Measurements from ENCODE around the gene RHCG.
"Not testable (repeated sequence)": the region's sequence is repeated elsewhere in the genome, so short reads cannot be mapped to it uniquely, and the experiment has no call there.

RHCG gene

DNA sequence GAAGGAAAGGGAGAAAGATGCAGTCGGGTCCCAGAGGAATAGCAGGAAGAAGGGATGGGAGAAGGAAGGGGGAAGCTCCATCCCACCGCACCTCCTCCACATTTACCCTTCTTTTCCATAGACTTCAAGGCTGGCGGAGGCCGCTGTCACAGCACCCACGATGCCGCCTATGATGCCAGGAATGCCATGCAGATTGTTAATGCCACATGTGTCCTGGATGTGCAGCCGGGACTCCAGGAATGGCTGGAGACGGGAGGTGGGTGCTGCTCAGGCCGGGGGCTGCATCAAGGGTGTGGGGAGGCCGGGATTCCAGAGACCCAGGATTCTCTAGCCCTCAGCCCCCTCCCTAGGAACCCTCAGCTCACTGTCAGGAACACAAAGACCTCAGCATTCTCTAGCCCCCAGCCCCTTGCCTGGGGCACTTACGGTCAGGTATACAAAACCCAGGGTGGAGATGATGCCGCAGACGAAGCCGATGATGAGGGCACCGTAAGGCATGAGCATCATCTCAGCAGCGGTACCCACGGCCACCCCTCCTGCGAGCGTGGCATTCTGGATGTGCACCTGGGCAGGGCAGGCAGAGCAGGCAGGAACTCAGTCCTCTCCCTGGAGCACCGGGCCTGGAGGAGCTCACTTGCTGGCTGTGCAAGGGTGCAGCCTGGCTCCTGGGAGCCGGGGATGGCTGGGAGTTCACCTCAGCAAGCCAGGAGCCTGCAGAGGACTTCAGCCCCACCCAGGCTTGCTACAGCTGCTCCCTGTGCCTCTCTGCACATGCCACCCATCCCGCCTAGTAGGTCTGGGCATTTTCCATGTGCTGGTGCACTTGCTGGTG lies 18.8 kb downstream of the RHCG start:
- no peak overlapping the region for H3K4me3 Mint-ChIP-seq
- H3K36me3 Mint-ChIP-seq (ENCODE audit: low read depth) = no peaks in the 10 kb centered on the region
- H3K4me1 Mint-ChIP-seq (ENCODE audit: low read depth) = no peaks in the 10 kb centered on the region
- H3K9me3 Mint-ChIP-seq = no peaks in the 10 kb centered on the region
- peaks cover 3% of the 10 kb centered on the region for H3K27me3 Mint-ChIP-seq (ENCODE audit: low read depth)
- DNase-seq (ENCODE audit: low spot score) = no peak
- H3K27ac Mint-ChIP-seq = no peak overlapping the region

GRCh38 chr15:89475661-89476060 lies 20.7 kb downstream of the RHCG start:
- H3K36me3 Mint-ChIP-seq (ENCODE audit: low read depth) = no peaks in the 10 kb centered on the region
- no peak for DNase-seq (ENCODE audit: low spot score)
- peaks cover 5% of the 10 kb centered on the region for H3K27me3 Mint-ChIP-seq (ENCODE audit: low read depth)
- no peak overlapping the region for H3K4me3 Mint-ChIP-seq
- H3K9me3 Mint-ChIP-seq = no peaks in the 10 kb centered on the region
- no peak overlapping the region for H3K27ac Mint-ChIP-seq
- H3K4me1 Mint-ChIP-seq (ENCODE audit: low read depth) = no peaks in the 10 kb centered on the region

DNA sequence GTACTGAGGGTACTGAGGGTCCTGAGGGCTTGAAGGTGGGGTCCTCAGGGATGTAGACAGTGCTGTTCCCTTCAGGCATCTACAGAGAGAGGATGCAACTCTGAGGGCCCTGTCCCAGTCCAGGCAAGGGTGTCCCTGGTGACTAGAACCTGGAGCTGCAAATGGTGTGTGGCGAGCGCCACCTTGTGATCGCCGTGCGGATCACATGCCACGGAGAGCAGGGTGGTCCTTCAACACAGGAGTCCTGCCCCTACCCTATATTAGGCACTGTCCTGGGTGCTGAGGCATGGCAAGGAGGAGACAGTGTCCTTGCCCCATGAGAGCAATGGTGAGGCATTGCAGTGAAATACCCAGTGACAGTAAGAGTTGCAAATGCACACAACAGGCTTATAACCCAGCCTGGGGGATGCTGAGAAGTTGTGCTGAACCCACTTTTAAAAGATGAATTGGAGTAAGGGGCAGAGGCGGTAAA lies 23.6 kb downstream of the RHCG start:
- no peak overlapping the region for H3K27ac Mint-ChIP-seq
- peak; percentile 33 for DNase-seq (ENCODE audit: low spot score)
- H3K4me1 Mint-ChIP-seq (ENCODE audit: low read depth) = no peaks in the 10 kb centered on the region
- H3K9me3 Mint-ChIP-seq = no peaks in the 10 kb centered on the region
- peaks cover 23% of the 10 kb centered on the region for H3K27me3 Mint-ChIP-seq (ENCODE audit: low read depth)
- H3K4me3 Mint-ChIP-seq = no peak overlapping the region
- no peaks in the 10 kb centered on the region for H3K36me3 Mint-ChIP-seq (ENCODE audit: low read depth)

DNA sequence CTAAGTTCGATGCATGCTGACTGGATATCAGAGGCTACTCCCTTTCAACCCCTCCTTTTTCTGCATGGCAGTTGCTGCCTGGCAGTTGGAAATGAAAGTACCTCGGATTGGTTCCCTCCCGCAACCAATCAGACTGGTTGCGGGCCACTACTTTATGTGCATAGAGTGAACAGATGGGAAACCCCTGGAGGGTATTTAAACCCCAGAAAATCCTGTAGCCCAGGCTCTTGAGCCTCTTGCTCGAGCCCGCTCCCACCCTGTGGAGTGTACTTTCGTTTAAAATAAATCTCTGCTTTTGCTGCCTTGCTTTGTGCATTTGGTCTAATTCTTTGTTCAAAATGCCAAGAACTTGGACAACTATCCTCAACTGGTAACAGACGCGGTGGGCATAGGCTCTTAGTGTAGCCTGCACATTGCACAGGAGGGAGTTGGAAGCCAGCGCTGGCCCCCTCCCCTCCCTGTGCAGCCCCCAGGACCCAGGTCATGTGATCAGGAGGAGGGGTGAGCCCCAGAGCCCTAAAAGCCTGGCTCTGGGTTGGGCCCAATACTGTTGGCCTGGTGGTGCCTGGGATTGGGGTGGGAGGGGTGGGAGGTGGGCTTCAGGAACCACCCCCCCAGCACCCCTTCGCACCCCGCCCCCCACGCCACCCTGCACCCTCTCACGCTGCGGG lies 26.8 kb downstream of the RHCG start:
- Mint-ChIP-seq H3K9me3 (no peaks in the 10 kb centered on the region), H3K27me3 (ENCODE audit: low read depth) (peaks cover 23% of the 10 kb centered on the region), H3K27ac (no peak overlapping the region), H3K4me1 (ENCODE audit: low read depth) (no peaks in the 10 kb centered on the region), H3K36me3 (ENCODE audit: low read depth) (no peaks in the 10 kb centered on the region), H3K4me3 (no peak overlapping the region)
- DNase-seq (ENCODE audit: low spot score) = no peak

DNA sequence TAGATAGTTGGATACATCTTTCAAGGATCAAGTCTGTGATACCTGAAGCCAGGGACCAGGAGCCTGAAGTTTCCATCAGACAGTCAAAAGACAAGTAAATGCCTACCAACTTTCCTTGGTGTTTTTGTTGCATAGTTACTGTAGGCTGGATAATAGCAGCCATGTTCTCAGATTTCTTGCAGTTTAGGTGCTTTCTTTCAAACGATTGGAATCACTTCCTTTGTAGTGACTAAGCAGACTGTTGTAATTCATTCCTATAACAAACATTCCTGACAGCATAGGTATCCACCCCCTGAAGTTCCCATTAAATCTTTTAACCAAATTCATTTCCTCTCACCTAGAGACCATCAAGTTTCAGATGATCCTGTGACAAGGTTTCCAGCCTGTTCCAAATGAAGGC lies 27.6 kb downstream of the RHCG start:
- not testable (repeated sequence) for H3K4me3 Mint-ChIP-seq; DNase-seq (ENCODE audit: low spot score); H3K36me3 Mint-ChIP-seq (ENCODE audit: low read depth); H3K9me3 Mint-ChIP-seq; H3K27ac Mint-ChIP-seq; H3K4me1 Mint-ChIP-seq (ENCODE audit: low read depth)
- H3K27me3 Mint-ChIP-seq (ENCODE audit: low read depth) = peaks cover 23% of the 10 kb centered on the region

GRCh38 chr15:89463113-89463512 lies 33.3 kb downstream of the RHCG start:
- H3K27ac Mint-ChIP-seq = no peak overlapping the region
- no peak overlapping the region for H3K4me3 Mint-ChIP-seq
- H3K9me3 Mint-ChIP-seq = no peaks in the 10 kb centered on the region
- no peaks in the 10 kb centered on the region for H3K4me1 Mint-ChIP-seq (ENCODE audit: low read depth)
- DNase-seq (ENCODE audit: low spot score) = no peak
- H3K27me3 Mint-ChIP-seq (ENCODE audit: low read depth) = peaks cover 6% of the 10 kb centered on the region
- H3K36me3 Mint-ChIP-seq (ENCODE audit: low read depth) = no peaks in the 10 kb centered on the region

- Mint-ChIP-seq H3K4me3 (no peak overlapping the region), H3K27me3 (ENCODE audit: low read depth) (peaks cover 6% of the 10 kb centered on the region), H3K36me3 (ENCODE audit: low read depth) (no peaks in the 10 kb centered on the region), H3K4me1 (ENCODE audit: low read depth) (no peaks in the 10 kb centered on the region), H3K27ac (no peak overlapping the region), H3K9me3 (peaks cover under 1% of the 10 kb centered on the region)
- no peak for DNase-seq (ENCODE audit: low spot score)
These were observed 34.0 kb downstream of the RHCG start for GRCh38 chr15:89462198-89462912.

DNA sequence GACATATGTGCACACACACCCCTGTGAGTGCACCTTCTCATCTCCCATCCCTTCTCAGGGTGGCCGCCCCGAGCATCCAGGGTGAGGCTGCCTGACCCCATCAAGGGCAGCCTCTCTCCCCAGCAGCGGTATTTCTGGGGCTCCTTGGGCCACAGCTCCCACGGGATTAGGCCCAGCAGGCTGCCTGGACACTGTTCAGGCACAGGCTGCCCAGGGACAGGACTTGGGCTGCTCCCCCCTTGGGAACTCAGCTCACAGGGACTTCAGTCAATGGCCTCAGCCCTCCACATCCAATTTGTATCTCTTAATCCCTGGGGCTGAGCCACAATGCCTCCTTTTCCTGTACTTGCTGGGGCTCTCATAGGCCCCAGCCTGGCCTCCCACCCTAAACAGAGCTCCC lies 35.0 kb downstream of the RHCG start:
- H3K9me3 Mint-ChIP-seq = peaks cover 6% of the 10 kb centered on the region
- H3K27me3 Mint-ChIP-seq (ENCODE audit: low read depth) = peaks cover 6% of the 10 kb centered on the region
- no peaks in the 10 kb centered on the region for H3K36me3 Mint-ChIP-seq (ENCODE audit: low read depth)
- no peaks in the 10 kb centered on the region for H3K4me1 Mint-ChIP-seq (ENCODE audit: low read depth)
- H3K27ac Mint-ChIP-seq = no peak overlapping the region
- no peak for DNase-seq (ENCODE audit: low spot score)
- no peak overlapping the region for H3K4me3 Mint-ChIP-seq

DNA sequence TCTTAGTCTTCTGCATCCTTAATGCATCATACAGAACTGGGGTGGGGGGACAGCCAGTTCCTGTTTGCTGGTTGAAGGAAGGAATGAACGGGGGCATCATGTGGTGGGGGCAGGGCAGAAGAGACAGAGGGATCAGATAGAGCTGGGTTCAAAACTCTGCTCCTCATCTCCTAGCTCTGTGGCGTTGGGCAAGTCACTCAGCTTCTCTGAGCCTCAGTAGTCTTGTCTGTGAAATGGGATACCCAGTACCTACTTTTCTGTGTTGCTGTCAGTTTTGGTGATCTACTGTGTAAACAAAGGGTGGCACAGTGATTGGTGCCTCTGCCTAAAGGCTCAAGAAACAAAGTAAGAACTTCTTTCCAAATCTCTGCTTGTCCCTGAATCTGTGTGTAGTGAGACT lies 36.3 kb downstream of the RHCG start:
- peaks cover 6% of the 10 kb centered on the region for H3K27me3 Mint-ChIP-seq (ENCODE audit: low read depth)
- H3K4me3 Mint-ChIP-seq = no peak overlapping the region
- no peak overlapping the region for H3K27ac Mint-ChIP-seq
- H3K9me3 Mint-ChIP-seq = peaks cover 6% of the 10 kb centered on the region
- no peaks in the 10 kb centered on the region for H3K4me1 Mint-ChIP-seq (ENCODE audit: low read depth)
- no peaks in the 10 kb centered on the region for H3K36me3 Mint-ChIP-seq (ENCODE audit: low read depth)
- DNase-seq (ENCODE audit: low spot score) = no peak

- Mint-ChIP-seq H3K4me3 (no peak overlapping the region), H3K9me3 (peaks cover 6% of the 10 kb centered on the region), H3K4me1 (ENCODE audit: low read depth) (no peaks in the 10 kb centered on the region), H3K36me3 (ENCODE audit: low read depth) (no peaks in the 10 kb centered on the region), H3K27ac (no peak overlapping the region), H3K27me3 (ENCODE audit: low read depth) (peaks cover 6% of the 10 kb centered on the region)
- DNase-seq (ENCODE audit: low spot score) = no peak
These were observed 36.9 kb downstream of the RHCG start for GRCh38 chr15:89459271-89460038.

DNA sequence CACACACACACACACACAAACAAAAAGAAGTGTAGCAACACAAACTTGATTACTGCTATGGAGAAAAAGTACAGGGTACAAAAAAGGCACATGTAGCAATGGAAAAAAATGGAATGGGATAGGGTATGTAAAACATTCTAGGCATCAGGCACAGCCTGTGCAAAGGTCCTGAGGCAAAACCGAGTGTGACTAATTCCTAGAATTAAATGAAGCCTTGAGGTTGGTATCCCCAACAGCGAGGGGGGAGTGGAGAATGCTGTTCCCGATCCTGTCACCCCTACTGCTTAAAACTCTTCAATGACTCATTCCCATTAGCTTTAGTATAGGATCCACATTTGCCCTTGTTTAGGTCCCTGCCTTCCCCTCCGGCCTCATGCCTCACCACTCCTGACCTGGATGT lies 37.9 kb downstream of the RHCG start:
- H3K27me3 Mint-ChIP-seq (ENCODE audit: low read depth) = peaks cover 7% of the 10 kb centered on the region

DNA sequence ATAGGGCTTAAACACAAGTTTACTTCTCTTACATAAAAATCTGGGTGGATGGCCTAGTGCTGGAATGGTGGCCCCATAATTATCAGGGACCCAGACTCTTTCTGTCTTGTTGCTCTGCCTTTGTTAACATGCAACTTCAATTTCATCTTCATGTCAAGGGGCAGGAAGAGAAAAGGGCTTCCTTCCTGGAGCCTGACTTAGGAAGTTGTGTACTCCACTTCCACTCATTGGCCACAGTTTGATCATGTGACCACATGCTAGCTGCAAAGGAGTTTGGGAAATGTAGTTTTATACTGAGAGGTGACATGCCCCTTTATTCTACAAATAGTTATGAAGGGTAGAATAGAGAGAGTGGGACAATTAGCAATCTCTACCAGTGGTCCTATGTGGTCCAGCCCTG lies 39.3 kb downstream of the RHCG start:
- no peak overlapping the region for H3K4me3 Mint-ChIP-seq
- DNase-seq (ENCODE audit: low spot score) = no peak
- H3K36me3 Mint-ChIP-seq (ENCODE audit: low read depth) = no peaks in the 10 kb centered on the region
- no peaks in the 10 kb centered on the region for H3K4me1 Mint-ChIP-seq (ENCODE audit: low read depth)
- H3K27me3 Mint-ChIP-seq (ENCODE audit: low read depth) = peaks cover 12% of the 10 kb centered on the region
- H3K9me3 Mint-ChIP-seq = peaks cover 6% of the 10 kb centered on the region
- no peak overlapping the region for H3K27ac Mint-ChIP-seq

More for the DNA sequence above, 37.9 kb downstream of the RHCG start:
- no peak for DNase-seq (ENCODE audit: low spot score)
- H3K27ac Mint-ChIP-seq = no peak overlapping the region
- H3K4me3 Mint-ChIP-seq = no peak overlapping the region
- H3K36me3 Mint-ChIP-seq (ENCODE audit: low read depth) = no peaks in the 10 kb centered on the region
- no peaks in the 10 kb centered on the region for H3K4me1 Mint-ChIP-seq (ENCODE audit: low read depth)
- peaks cover 6% of the 10 kb centered on the region for H3K9me3 Mint-ChIP-seq

DNA sequence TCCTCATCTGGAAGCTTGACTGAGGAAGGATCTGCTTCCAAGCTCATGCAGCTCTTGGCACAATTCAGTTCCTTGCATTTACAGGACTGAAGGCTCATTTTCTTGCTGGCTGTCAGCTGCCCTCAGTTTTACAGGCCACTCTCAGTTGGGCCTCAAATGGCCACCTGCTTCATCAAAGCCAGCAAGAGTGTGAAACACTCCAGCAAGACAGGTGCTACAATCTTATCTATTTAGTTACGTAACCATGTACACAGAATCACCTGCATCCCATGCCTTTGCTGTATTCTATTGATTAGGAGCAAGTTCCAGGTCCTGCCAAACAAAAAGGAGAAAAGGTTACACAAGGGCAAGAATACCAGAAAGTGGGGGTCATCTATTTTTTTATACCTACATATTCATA lies 40.8 kb downstream of the RHCG start:
- no peaks in the 10 kb centered on the region for H3K36me3 Mint-ChIP-seq (ENCODE audit: low read depth)
- peaks cover 6% of the 10 kb centered on the region for H3K9me3 Mint-ChIP-seq
- H3K4me3 Mint-ChIP-seq = no peak overlapping the region
- H3K4me1 Mint-ChIP-seq (ENCODE audit: low read depth) = no peaks in the 10 kb centered on the region
- H3K27me3 Mint-ChIP-seq (ENCODE audit: low read depth) = peaks cover 20% of the 10 kb centered on the region
- H3K27ac Mint-ChIP-seq = no peak overlapping the region
- DNase-seq (ENCODE audit: low spot score) = no peak
